Measurements from ENCODE around the gene WWOX. TPM values are rescaled to one million over a fixed set of nuclear protein-coding genes. Genes with fewer than 3 reads are reported as not detected.

WWOX gene
- total and polyA plus RNA-seq, 4 donors = 5.4 to 61.5 (median 18.4) TPM

- Histone ChIP-seq H3K27ac (ENCODE audit: low read depth in 1 of 2, low read length in 1 of 2) (no peak overlapping the region), H3K4me1 (ENCODE audit: control insufficient read depth in 5 of 5, insufficient read depth in 5 of 5, low read length in 5 of 5) (no peaks in the 10 kb centered on the region), H3K27me3 (ENCODE audit: control insufficient read depth in 3 of 3, insufficient read depth in 3 of 3, low read length in 2 of 3) (no peaks in the 10 kb centered on the region), H3K4me3 (no peak overlapping the region), H3K36me3 (ENCODE audit: control insufficient read depth in 4 of 4, insufficient read depth in 4 of 4, low read length in 4 of 4) (no peaks in the 10 kb centered on the region), H3K9ac (ENCODE audit: insufficient read depth in 1 of 2, low read length in 2 of 2) (no peak overlapping the region), H3K9me3 (ENCODE audit: control insufficient read depth in 4 of 4, insufficient read depth in 3 of 4, low read length in 3 of 4) (no peaks in the 10 kb centered on the region)
- no peak for TF ChIP-seq CTCF (IDR thresholded peaks at IDR 0.05; ENCODE audit: control extremely low read depth, extremely low read depth)
- ATAC-seq (ENCODE audit: insufficient read depth, low FRiP score) (no peak), DNase-seq (no peak)
- 90% methylated on average over 5 of the region's 5 CpGs for WGBS, 2 donors
Measured at GRCh38 chr16:79247386-79247785, 1147.9 kb downstream of the WWOX start.

GRCh38 chr16:79248351-79248750 is 1148.9 kb downstream of the WWOX start:
- Histone ChIP-seq H3K9ac (ENCODE audit: insufficient read depth in 1 of 2, low read length in 2 of 2) (no peak overlapping the region), H3K27ac (ENCODE audit: low read depth in 1 of 2, low read length in 1 of 2) (no peak overlapping the region), H3K36me3 (ENCODE audit: control insufficient read depth in 4 of 4, insufficient read depth in 4 of 4, low read length in 4 of 4) (no peaks in the 10 kb centered on the region), H3K4me1 (ENCODE audit: control insufficient read depth in 5 of 5, insufficient read depth in 5 of 5, low read length in 5 of 5) (no peaks in the 10 kb centered on the region), H3K4me3 (no peak overlapping the region), H3K9me3 (ENCODE audit: control insufficient read depth in 4 of 4, insufficient read depth in 3 of 4, low read length in 3 of 4) (no peaks in the 10 kb centered on the region), H3K27me3 (ENCODE audit: control insufficient read depth in 3 of 3, insufficient read depth in 3 of 3, low read length in 2 of 3) (no peaks in the 10 kb centered on the region)
- TF ChIP-seq CTCF (IDR thresholded peaks at IDR 0.05; ENCODE audit: control extremely low read depth, extremely low read depth) = no peak
- DNase-seq = no peak
- ATAC-seq (ENCODE audit: insufficient read depth, low FRiP score) = no peak
- WGBS, 2 donors = 94 to 95% methylated on average over 1 of the region's 1 CpG

GRCh38 chr16:79250502-79251098 is 1151.1 kb downstream of the WWOX start:
- Histone ChIP-seq H3K36me3 (ENCODE audit: control insufficient read depth in 4 of 4, insufficient read depth in 4 of 4, low read length in 4 of 4) (no peaks in the 10 kb centered on the region), H3K4me3 (no peak overlapping the region), H3K9me3 (ENCODE audit: control insufficient read depth in 4 of 4, insufficient read depth in 3 of 4, low read length in 3 of 4) (no peaks in the 10 kb centered on the region), H3K9ac (ENCODE audit: insufficient read depth in 1 of 2, low read length in 2 of 2) (no peak overlapping the region), H3K27ac (ENCODE audit: low read depth in 1 of 2, low read length in 1 of 2) (no peak overlapping the region), H3K27me3 (ENCODE audit: control insufficient read depth in 3 of 3, insufficient read depth in 3 of 3, low read length in 2 of 3) (no peaks in the 10 kb centered on the region), H3K4me1 (ENCODE audit: control insufficient read depth in 5 of 5, insufficient read depth in 5 of 5, low read length in 5 of 5) (no peaks in the 10 kb centered on the region)
- DNase-seq (no peak), ATAC-seq (ENCODE audit: insufficient read depth, low FRiP score) (no peak)
- WGBS, 2 donors = 81 to 85% methylated on average over 8 of the region's 8 CpGs
- no peak for TF ChIP-seq CTCF (IDR thresholded peaks at IDR 0.05; ENCODE audit: control extremely low read depth, extremely low read depth)

GRCh38 chr16:79253100-79253631 is 1153.7 kb downstream of the WWOX start:
- Histone ChIP-seq H3K4me3 (no peak overlapping the region), H3K9me3 (ENCODE audit: control insufficient read depth in 4 of 4, insufficient read depth in 3 of 4, low read length in 3 of 4) (no peaks in the 10 kb centered on the region), H3K27me3 (ENCODE audit: control insufficient read depth in 3 of 3, insufficient read depth in 3 of 3, low read length in 2 of 3) (no peaks in the 10 kb centered on the region), H3K36me3 (ENCODE audit: control insufficient read depth in 4 of 4, insufficient read depth in 4 of 4, low read length in 4 of 4) (no peaks in the 10 kb centered on the region), H3K27ac (ENCODE audit: low read depth in 1 of 2, low read length in 1 of 2) (no peak overlapping the region), H3K4me1 (ENCODE audit: control insufficient read depth in 5 of 5, insufficient read depth in 5 of 5, low read length in 5 of 5) (no peaks in the 10 kb centered on the region), H3K9ac (ENCODE audit: insufficient read depth in 1 of 2, low read length in 2 of 2) (no peak overlapping the region)
- DNase-seq (peak; percentile 36 to 69 (median 45)), ATAC-seq (ENCODE audit: insufficient read depth, low FRiP score) (no peak)
- 51 to 57% methylated on average over 9 of the region's 9 CpGs for WGBS, 2 donors
- no peak for TF ChIP-seq CTCF (IDR thresholded peaks at IDR 0.05; ENCODE audit: control extremely low read depth, extremely low read depth)
